ENCODE results near the gene TENT5D. TPM values are rescaled to one million over a fixed set of nuclear protein-coding genes. Genes with fewer than 3 reads are reported as not detected.

The TENT5D gene
- total and polyA plus RNA-seq, 9 of the 15 experiments (the other 6 are each of a cell fraction or from before 2014, with no cell fraction given), result 0.08 to 0.41 (median 0.15) TPM; not detected in 1

GRCh38 chrX:80423744-80424143 is 3.5 kb downstream of the TENT5D start (continued):
- TF ChIP-seq ARID1B (IDR thresholded peaks at IDR 0.05), result peak; percentile 94
- TF ChIP-seq NR2F6 (CRISPR knock-in tag; IDR thresholded peaks at IDR 0.05), result no peak
- TF ChIP-seq PATZ1 (CRISPR knock-in tag; IDR thresholded peaks at IDR 0.05; ENCODE audit: borderline replicate concordance), result no peak
- peak in 1 of 2 experiments; percentile 50 for TF ChIP-seq NCOA2 (IDR thresholded peaks at IDR 0.05; ENCODE audit: partially characterized antibody in 2 of 2)
- peak; percentile 76 for TF ChIP-seq NFIC (IDR thresholded peaks at IDR 0.05)
- peak; percentile 74 for TF ChIP-seq SMARCE1 (IDR thresholded peaks at IDR 0.05)
- TF ChIP-seq ELK1 (CRISPR knock-in tag; IDR thresholded peaks at IDR 0.05), result no peak
- TF ChIP-seq CBX8 (IDR thresholded peaks at IDR 0.05; ENCODE audit: borderline replicate concordance, extremely low read depth, low read depth, low read length, poor library complexity, severe bottlenecking), result no peak

Data from K562 (cell line).